Measurements from ENCODE around the gene KIAA1217.

- no peak for TF ChIP-seq CTCF (IDR thresholded peaks at IDR 0.05)
- TF ChIP-seq FOXK1 (CRISPR knock-in tag; IDR thresholded peaks at IDR 0.05) = no peak
- no peak for TF ChIP-seq CDX4 (CRISPR knock-in tag; IDR thresholded peaks at IDR 0.05; ENCODE audit: borderline replicate concordance)
These were observed 29.0 kb downstream of the KIAA1217 start for GRCh38 chr10:24237801-24238395.
